ENCODE data around the gene CD2.

DNA sequence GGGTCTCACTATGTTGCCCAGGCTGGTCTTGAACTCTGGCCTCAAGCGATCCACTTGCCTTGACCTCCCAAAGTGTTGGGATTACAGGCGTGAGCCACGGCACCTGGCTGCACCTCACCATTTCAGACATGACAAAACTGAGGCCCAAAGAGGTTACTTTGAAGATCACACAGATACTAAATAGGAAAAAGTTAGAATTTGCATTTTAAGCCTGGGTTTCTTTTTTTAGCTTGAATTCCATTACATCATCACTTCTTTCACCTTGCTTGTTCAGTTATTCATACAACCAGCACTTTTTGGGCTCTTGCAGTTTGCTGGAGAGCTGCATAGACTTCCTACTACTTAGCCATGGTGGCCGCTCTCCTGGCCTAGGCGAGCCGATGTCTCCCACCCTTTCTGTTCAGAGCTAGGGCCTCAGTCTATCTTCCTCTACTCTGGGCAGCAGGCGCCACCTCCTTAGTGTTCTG lies 16.3 kb upstream of the CD2 start:
- TF ChIP-seq POLR2A (IDR thresholded peaks at IDR 0.05): no peak
- no peak for TF ChIP-seq CTCF (IDR thresholded peaks at IDR 0.05)

All from thyroid gland (tissue), 4 donors.